ENCODE measurements around the gene EIPR1. TPM values are rescaled to one million over a fixed set of nuclear protein-coding genes. Genes with fewer than 3 reads are reported as not detected.
A peak's percentile ranks its signal among the peaks of the same experiment; 100 is the strongest.

EIPR1 gene
- total and polyA plus RNA-seq, 2 donors from 2014 or later, result 28.2 to 37.8 TPM

DNA sequence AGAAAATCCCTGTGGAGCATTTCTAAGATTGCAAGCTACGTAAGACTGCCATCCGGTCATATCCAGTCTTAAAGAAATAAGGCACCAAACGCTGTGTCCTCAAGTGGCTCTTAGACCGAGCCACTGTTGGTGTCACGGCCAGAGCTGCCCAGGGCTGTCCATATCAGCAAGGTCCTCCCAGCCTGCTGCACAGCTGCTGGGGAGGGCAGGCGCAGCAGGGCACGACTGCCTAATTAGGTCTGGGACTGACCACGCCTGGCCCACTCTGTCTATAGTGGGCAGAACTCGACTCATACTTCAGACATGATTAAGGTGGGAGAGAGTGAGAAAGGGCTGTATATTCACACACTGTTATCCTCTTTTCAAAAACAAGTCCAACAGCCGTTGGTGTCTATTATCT lies 39.3 kb downstream of the EIPR1 start:
- FAIRE-seq (no peak), DNase-seq (no peak)
- no peaks in the 10 kb centered on the region for H3K9me3 ChIP-seq (ENCODE audit: control insufficient read depth in 2 of 3, insufficient read depth in 1 of 3, low read length in 3 of 3)
- no peak overlapping the region for H3K27ac ChIP-seq (ENCODE audit: low read depth in 2 of 2, low read length in 2 of 2)
- H3K9ac ChIP-seq (ENCODE audit: low read length in 3 of 3), result no peak overlapping the region
- intact Hi-C loops (cut with DNase I), result no loop called here
- no peaks in the 10 kb centered on the region for H3K4me1 ChIP-seq (ENCODE audit: control insufficient read depth in 2 of 3, insufficient read depth in 2 of 3, low read depth in 1 of 3, low read length in 3 of 3)
- TF ChIP-seq, protein P1, sequence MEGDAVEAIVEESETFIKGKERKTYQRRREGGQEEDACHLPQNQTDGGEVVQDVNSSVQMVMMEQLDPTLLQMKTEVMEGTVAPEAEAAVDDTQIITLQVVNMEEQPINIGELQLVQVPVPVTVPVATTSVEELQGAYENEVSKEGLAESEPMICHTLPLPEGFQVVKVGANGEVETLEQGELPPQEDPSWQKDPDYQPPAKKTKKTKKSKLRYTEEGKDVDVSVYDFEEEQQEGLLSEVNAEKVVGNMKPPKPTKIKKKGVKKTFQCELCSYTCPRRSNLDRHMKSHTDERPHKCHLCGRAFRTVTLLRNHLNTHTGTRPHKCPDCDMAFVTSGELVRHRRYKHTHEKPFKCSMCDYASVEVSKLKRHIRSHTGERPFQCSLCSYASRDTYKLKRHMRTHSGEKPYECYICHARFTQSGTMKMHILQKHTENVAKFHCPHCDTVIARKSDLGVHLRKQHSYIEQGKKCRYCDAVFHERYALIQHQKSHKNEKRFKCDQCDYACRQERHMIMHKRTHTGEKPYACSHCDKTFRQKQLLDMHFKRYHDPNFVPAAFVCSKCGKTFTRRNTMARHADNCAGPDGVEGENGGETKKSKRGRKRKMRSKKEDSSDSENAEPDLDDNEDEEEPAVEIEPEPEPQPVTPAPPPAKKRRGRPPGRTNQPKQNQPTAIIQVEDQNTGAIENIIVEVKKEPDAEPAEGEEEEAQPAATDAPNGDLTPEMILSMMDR (IDR thresholded peaks at IDR 0.05; ENCODE audit: borderline replicate concordance, extremely low read depth, insufficient read depth), result no peak
- H3K4me3 ChIP-seq (ENCODE audit: low read length in 3 of 3), result no peak overlapping the region
- H3K27me3 ChIP-seq (ENCODE audit: control insufficient read depth, insufficient read depth, low read length), result no peaks in the 10 kb centered on the region
- peaks cover 0 to 7% (median 3%) of the 10 kb centered on the region in 3 donors for H3K36me3 ChIP-seq (ENCODE audit: control insufficient read depth in 2 of 3, insufficient read depth in 3 of 3, low read length in 3 of 3)

DNA sequence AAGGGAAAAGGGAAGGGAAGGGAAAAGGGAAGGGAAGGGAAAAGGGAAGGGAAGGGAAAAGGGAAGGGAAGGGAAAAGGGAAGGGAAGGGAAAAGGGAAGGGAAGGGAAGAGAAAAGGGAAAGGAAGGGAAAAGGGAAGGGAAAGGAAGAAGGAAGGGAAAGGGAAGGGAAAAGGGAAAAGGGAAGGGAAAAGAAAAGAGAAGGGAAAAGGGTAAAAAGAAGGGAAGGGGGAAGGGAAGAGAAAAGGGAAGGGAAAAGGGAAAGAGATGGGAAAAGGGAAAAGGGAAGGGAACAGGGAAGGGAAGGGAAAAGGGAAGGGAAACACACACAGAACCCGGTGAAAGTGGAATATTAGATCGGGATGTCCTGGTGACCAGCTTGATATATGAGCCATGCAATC lies 40.8 kb downstream of the EIPR1 start:
- no peaks in the 10 kb centered on the region for H3K9me3 ChIP-seq (ENCODE audit: control insufficient read depth in 2 of 3, insufficient read depth in 1 of 3, low read length in 3 of 3)
- H3K27me3 ChIP-seq (ENCODE audit: control insufficient read depth, insufficient read depth, low read length), result no peaks in the 10 kb centered on the region
- DNase-seq (no peak), FAIRE-seq (no peak)
- H3K27ac ChIP-seq (ENCODE audit: low read depth in 2 of 2, low read length in 2 of 2), result no peak overlapping the region
- TF ChIP-seq, protein P1 (IDR thresholded peaks at IDR 0.05; ENCODE audit: borderline replicate concordance, extremely low read depth, insufficient read depth), result no peak
- intact Hi-C loops (cut with DNase I), result no loop called here
- H3K9ac ChIP-seq (ENCODE audit: low read length in 3 of 3), result no peak overlapping the region
- no peak overlapping the region for H3K4me3 ChIP-seq (ENCODE audit: low read length in 3 of 3)
- H3K4me1 ChIP-seq (ENCODE audit: control insufficient read depth in 2 of 3, insufficient read depth in 2 of 3, low read depth in 1 of 3, low read length in 3 of 3), result no peaks in the 10 kb centered on the region
- H3K36me3 ChIP-seq (ENCODE audit: control insufficient read depth in 2 of 3, insufficient read depth in 3 of 3, low read length in 3 of 3), result peaks cover 0 to 18% (median 3%) of the 10 kb centered on the region in 3 donors

DNA sequence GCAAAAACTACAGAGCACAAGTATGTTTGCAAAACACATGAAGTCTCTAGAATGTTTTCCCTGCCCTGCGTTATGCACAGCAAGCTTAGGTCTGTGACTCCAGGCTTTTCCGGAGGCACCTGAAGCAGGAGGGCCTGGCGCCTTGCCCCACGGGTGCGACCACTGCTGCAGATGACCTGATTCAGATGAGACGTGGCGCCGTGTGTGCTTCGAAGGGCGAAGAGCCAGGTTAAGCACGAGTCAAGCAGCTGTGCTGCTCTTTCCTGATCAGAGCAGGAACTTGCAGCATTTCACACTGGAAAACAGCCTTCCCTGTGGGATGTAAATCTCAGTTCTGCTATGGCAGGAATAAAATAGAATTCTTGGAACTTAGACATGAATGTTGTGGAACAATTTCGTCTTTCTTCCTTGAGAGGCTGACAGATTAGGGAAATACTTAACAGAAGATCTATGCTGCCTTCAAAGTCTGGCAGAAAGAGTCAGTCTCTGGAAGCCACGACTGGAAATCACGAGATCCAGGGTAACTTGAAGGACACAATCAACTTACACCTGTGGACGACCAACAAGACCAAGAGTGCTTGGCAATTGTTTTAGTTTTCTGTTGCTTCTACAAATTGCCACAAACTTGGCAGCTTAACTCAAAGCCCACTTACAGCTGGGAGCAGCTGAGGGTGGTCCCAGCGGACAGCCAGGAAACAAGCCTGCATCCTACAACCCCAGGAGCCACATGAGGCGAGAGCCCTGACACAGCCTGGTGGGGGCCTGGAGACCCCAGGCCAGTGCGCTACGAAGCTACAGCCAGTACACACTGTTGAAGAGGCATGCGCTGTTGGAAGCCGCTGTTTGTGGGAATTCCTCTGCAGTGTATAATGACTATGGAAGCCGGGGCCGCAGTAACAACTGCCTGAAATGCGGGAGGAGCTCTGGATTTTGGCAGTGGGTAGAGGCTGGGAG lies 42.9 kb downstream of the EIPR1 start:
- FAIRE-seq (no peak), DNase-seq (peak in 1 of 5 donors; percentile 35)
- no peaks in the 10 kb centered on the region for H3K4me1 ChIP-seq (ENCODE audit: control insufficient read depth in 2 of 3, insufficient read depth in 2 of 3, low read depth in 1 of 3, low read length in 3 of 3)
- H3K9me3 ChIP-seq (ENCODE audit: control insufficient read depth in 2 of 3, insufficient read depth in 1 of 3, low read length in 3 of 3), result no peaks in the 10 kb centered on the region
- TF ChIP-seq, protein P1 (IDR thresholded peaks at IDR 0.05; ENCODE audit: borderline replicate concordance, extremely low read depth, insufficient read depth), result no peak
- peak overlapping the region in 1 of 2 donors; percentile 26 for H3K27ac ChIP-seq (ENCODE audit: low read depth in 2 of 2, low read length in 2 of 2)
- no peak overlapping the region for H3K9ac ChIP-seq (ENCODE audit: low read length in 3 of 3)
- no peak overlapping the region for H3K4me3 ChIP-seq (ENCODE audit: low read length in 3 of 3)
- peaks cover 7 to 27% (median 11%) of the 10 kb centered on the region in 3 donors for H3K36me3 ChIP-seq (ENCODE audit: control insufficient read depth in 2 of 3, insufficient read depth in 3 of 3, low read length in 3 of 3)
- intact Hi-C loops (cut with DNase I), result no loop called here
- no peaks in the 10 kb centered on the region for H3K27me3 ChIP-seq (ENCODE audit: control insufficient read depth, insufficient read depth, low read length)

Measured in kidney (tissue), 14 donors.